ENCODE measurements around the gene ARF4. TPM values are rescaled to one million over a fixed set of nuclear protein-coding genes. Genes with fewer than 3 reads are reported as not detected.

The ARF4 gene
- total and polyA plus RNA-seq, 2 of the 4 experiments (the other 2 are of a cell fraction), result 172 to 412 TPM

GRCh38 chr3:57594576-57594975 is 2.6 kb downstream of the ARF4 start:
- H3K4ac ChIP-seq (ENCODE audit: low read depth, low read length), result no peak overlapping the region
- no peak overlapping the region for H3K18ac ChIP-seq (ENCODE audit: low read depth, low read length)
- H3K27me3 ChIP-seq (ENCODE audit: control insufficient read depth, insufficient read depth, low read length), result no peaks in the 10 kb centered on the region
- peaks cover 9% of the 10 kb centered on the region for H3K4me1 ChIP-seq (ENCODE audit: control insufficient read depth, insufficient read depth, low read length)
- WGBS, 2 experiments (ENCODE audit: extremely low coverage in 2 of 2, insufficient read length in 1 of 2), result no CpG with 5 or more reads among the region's 5 CpGs
- dilution Hi-C loops (cut with HindIII; ENCODE audit: low sequenced_read_pairs, unreplicated experiment), result no loop called here
- ChIA-PET POLR2A (ENCODE audit: unreplicated experiment) (no interaction called here), CTCF (interaction anchor here (1.5 kb wide), 1 partner anchor 197 kb away, joined by 4 read pairs; no protein-coding TSS in a partner anchor)
- no peak overlapping the region for H3K27ac ChIP-seq (ENCODE audit: insufficient read depth, low read length)
- peak overlapping the region; percentile 45; the same call in 1 of the 2 replicates for H3K9ac ChIP-seq (ENCODE audit: low read depth, low read length)
- no peak overlapping the region for H3K14ac ChIP-seq (replicated peaks; ENCODE audit: low read depth, low read length)
- no peak overlapping the region for H2AK9ac ChIP-seq (replicated peaks; ENCODE audit: low read depth, low read length, poor library complexity)
- intact Hi-C loops (cut with micrococcal nuclease), result no loop called here
- 0 out of 2 replicates have a peak overlapping the region, but pooled peaks have one; percentile 11 for H3K23ac ChIP-seq (ENCODE audit: low read depth, low read length)
- H2AK5ac ChIP-seq (ENCODE audit: low read depth, low read length), result no peak overlapping the region
- H4K91ac ChIP-seq (ENCODE audit: insufficient read depth, low read depth, low read length), result no peak overlapping the region
- no peak overlapping the region for H4K5ac ChIP-seq (ENCODE audit: low read depth, low read length)
- H3K9me1 ChIP-seq (ENCODE audit: insufficient read depth, low read length), result 0 out of 2 replicates have a peak, but pooled peaks cover 4% of the 10 kb centered on the region
- peaks cover 5 to 14% of the 10 kb centered on the region in 2 experiments for H3K79me1 ChIP-seq (ENCODE audit: low read depth in 1 of 2, low read length in 2 of 2)
- H3K9me3 ChIP-seq (ENCODE audit: control insufficient read depth, insufficient read depth, low read length), result no peaks in the 10 kb centered on the region
- H2BK15ac ChIP-seq (ENCODE audit: low read depth, low read length), result no peak overlapping the region
- no peak overlapping the region for H2AFZ ChIP-seq (replicated peaks; ENCODE audit: low read length, poor library complexity)
- ATAC-seq (ENCODE audit: low read depth), result no peak
- no peak overlapping the region for H4K8ac ChIP-seq (ENCODE audit: low read depth in 2 of 2, low read length in 2 of 2)
- no peak overlapping the region for H2BK20ac ChIP-seq (ENCODE audit: low read depth, low read length)
- peak overlapping the region; percentile 33 for H3K4me3 ChIP-seq (ENCODE audit: insufficient read depth, low read depth, low read length)
- peak overlapping the region; percentile 92 for H3K4me2 ChIP-seq (ENCODE audit: low read depth, low read length)
- in situ Hi-C loops (cut with MboI; ENCODE audit: low sequenced_read_pairs), result no loop called here
- BruUV-seq (replicated peaks), result no TSS peak
- H2BK120ac ChIP-seq (ENCODE audit: low read depth, low read length), result no peak overlapping the region
- H3K36me3 ChIP-seq (ENCODE audit: control insufficient read depth, insufficient read depth, low read length), result peaks cover 9% of the 10 kb centered on the region
- no peak overlapping the region for H3K56ac ChIP-seq (ENCODE audit: extremely low read depth, insufficient read depth, low read length)
- H4K20me1 ChIP-seq (ENCODE audit: insufficient read depth, low read length), result peaks cover 74% of the 10 kb centered on the region
- H2BK5ac ChIP-seq (ENCODE audit: low read depth, low read length, poor library complexity, severe bottlenecking), result no peak overlapping the region
- peak; percentile 7; the same call in 1 of the 2 replicates for TF ChIP-seq POLR2A (IDR thresholded peaks at IDR 0.05; ENCODE audit: low read depth, low read length)
- TF ChIP-seq RFX5 (IDR thresholded peaks at IDR 0.05; ENCODE audit: low read depth, low read length), result no peak
- TF ChIP-seq CHD1 (IDR thresholded peaks at IDR 0.05; ENCODE audit: low read depth, low read length), result peak; percentile 73
- no peak for DNase-seq

Measured in IMR-90 (cell line).